GM23338 (cell line): ENCODE data around the gene ARSH. TPM values are rescaled to one million over a fixed set of nuclear protein-coding genes. Genes with fewer than 3 reads are reported as not detected.

Source experiments
- polyA plus RNA-seq: library from polyadenylated mRNA; unstranded; fragments of >200 nt; fragmentation: Nextera tagmentation; extraction: Ambion mirVana; gene quantifications from 2 replicates; pipeline ENCODE4 v1.2.1, GENCODE V29; 2016
- small RNA-seq: library from RNA; depleted of rRNA; stranded (forward); fragments of <200 nt; gene quantifications from one replicate; pipeline ENCODE3, GENCODE V24; 2014; ENCODE audit warnings: low replicate concordance
- total RNA-seq: library from RNA; depleted of rRNA; stranded (reverse); fragments of >200 nt; shearing (Covaris generic); gene quantifications from 2 replicates; pipeline ENCODE4 v1.2.3, GENCODE V29; 2014; rRNA removed

ARSH gene
- total and polyA plus RNA-seq, 2 experiments from 2014 or later, result not detected

Small RNA genes lying within 50 kb of the gene (small RNA-seq; reads per million reads assigned to genes)
- not detected for gene RN7SL578P

Other genes starting within 250 kb of the ARSH start
- 47.0 and 63.8 TPM in 2 replicates for gene GYG2, start 177.6 kb upstream of the ARSH start, total RNA-seq
- 15.6 and 17.6 TPM in 2 replicates for gene GYG2, start 177.6 kb upstream of the ARSH start, polyA plus RNA-seq
- gene ARSD, start 77.2 kb upstream of the ARSH start, total RNA-seq, result 1.7 and 2.1 TPM in 2 replicates
- gene ARSD, start 77.2 kb upstream of the ARSH start, polyA plus RNA-seq, result 0.90 and 1.3 TPM in 2 replicates
- not detected in 2 replicates for gene ARSF, start 34.9 kb downstream of the ARSH start, total RNA-seq
- gene ARSF, start 34.9 kb downstream of the ARSH start, polyA plus RNA-seq, result 0.10 TPM in 1 of 2 replicates, not detected in the other